ENCODE measurements around the gene NSD1. TPM values are rescaled to one million over a fixed set of nuclear protein-coding genes. Genes with fewer than 3 reads are reported as not detected.

The NSD1 gene
- polyA plus RNA-seq, 1 donor from 2014 or later, result 12.8 TPM

GRCh38 chr5:177099422-177100093, 34.0 kb upstream of the NSD1 start:
- Histone ChIP-seq H3K27me3 (ENCODE audit: insufficient read depth, low read depth, low read length) (no peaks in the 10 kb centered on the region), H3K79me2 (replicated peaks; ENCODE audit: insufficient read depth, low read length) (no peaks in the 10 kb centered on the region), H3K9me3 (ENCODE audit: low read length) (no peaks in the 10 kb centered on the region), H3K36me3 (ENCODE audit: insufficient read depth, low read length) (no peaks in the 10 kb centered on the region), H3K4me2 (ENCODE audit: low read length) (no peak overlapping the region), H3K9me2 (ENCODE audit: insufficient read depth, low read length) (no peaks in the 10 kb centered on the region), H4K20me1 (ENCODE audit: insufficient read depth) (no peaks in the 10 kb centered on the region), H3F3A (ENCODE audit: insufficient read depth, low read length, poor library complexity, severe bottlenecking) (no peaks in the 10 kb centered on the region), H3K4me3 (ENCODE audit: low read length) (no peak overlapping the region), H3K27ac (ENCODE audit: low read length) (no peak overlapping the region), H3K9ac (ENCODE audit: low read length) (no peak overlapping the region), H2AFZ (ENCODE audit: low read depth, low read length) (no peak overlapping the region)
- TF ChIP-seq RAD21 (conservative IDR thresholded peaks at IDR 0.05) (no peak), REST (IDR thresholded peaks at IDR 0.05; ENCODE audit: borderline replicate concordance) (no peak), CTCF (IDR thresholded peaks at IDR 0.05; ENCODE audit: poor library complexity, severe bottlenecking) (no peak), SMC3 (conservative IDR thresholded peaks at IDR 0.05; ENCODE audit: poor library complexity) (no peak), POLR2AphosphoS5 (IDR thresholded peaks at IDR 0.05) (no peak), TAF1 (IDR thresholded peaks at IDR 0.05; ENCODE audit: low read depth) (no peak), MXI1 (conservative IDR thresholded peaks at IDR 0.05; ENCODE audit: poor library complexity, severe bottlenecking) (no peak), EP300 (conservative IDR thresholded peaks at IDR 0.05; ENCODE audit: poor library complexity, severe bottlenecking) (no peak), EZH2 (IDR thresholded peaks at IDR 0.05; ENCODE audit: borderline replicate concordance, insufficient read depth, low read length, poor library complexity, severe bottlenecking) (no peak)

- no peak overlapping the region for H3K9ac ChIP-seq (ENCODE audit: low read length)
- H3K4me3 ChIP-seq (ENCODE audit: low read length), result no peak overlapping the region
- no peaks in the 10 kb centered on the region for H3K9me2 ChIP-seq (ENCODE audit: insufficient read depth, low read length)
- no peaks in the 10 kb centered on the region for H3K79me2 ChIP-seq (replicated peaks; ENCODE audit: insufficient read depth, low read length)
- H3F3A ChIP-seq (ENCODE audit: insufficient read depth, low read length, poor library complexity, severe bottlenecking), result no peaks in the 10 kb centered on the region
- TF ChIP-seq SMC3 (conservative IDR thresholded peaks at IDR 0.05; ENCODE audit: poor library complexity) (no peak), EZH2 (IDR thresholded peaks at IDR 0.05; ENCODE audit: borderline replicate concordance, insufficient read depth, low read length, poor library complexity, severe bottlenecking) (no peak)
- H3K4me2 ChIP-seq (ENCODE audit: low read length), result no peak overlapping the region
- H4K20me1 ChIP-seq (ENCODE audit: insufficient read depth), result no peaks in the 10 kb centered on the region
- H3K27ac ChIP-seq (ENCODE audit: low read length), result no peak overlapping the region
- no peaks in the 10 kb centered on the region for H3K9me3 ChIP-seq (ENCODE audit: low read length)
- H3K27me3 ChIP-seq (ENCODE audit: insufficient read depth, low read depth, low read length), result no peaks in the 10 kb centered on the region
- H3K36me3 ChIP-seq (ENCODE audit: insufficient read depth, low read length), result no peaks in the 10 kb centered on the region
- H2AFZ ChIP-seq (ENCODE audit: low read depth, low read length), result no peak overlapping the region
Measured at GRCh38 chr5:177100714-177101121, 32.9 kb upstream of the NSD1 start.

Measured in neural cell (in vitro differentiated cells).